ENCODE measurements around the gene UBAC2.

DNA sequence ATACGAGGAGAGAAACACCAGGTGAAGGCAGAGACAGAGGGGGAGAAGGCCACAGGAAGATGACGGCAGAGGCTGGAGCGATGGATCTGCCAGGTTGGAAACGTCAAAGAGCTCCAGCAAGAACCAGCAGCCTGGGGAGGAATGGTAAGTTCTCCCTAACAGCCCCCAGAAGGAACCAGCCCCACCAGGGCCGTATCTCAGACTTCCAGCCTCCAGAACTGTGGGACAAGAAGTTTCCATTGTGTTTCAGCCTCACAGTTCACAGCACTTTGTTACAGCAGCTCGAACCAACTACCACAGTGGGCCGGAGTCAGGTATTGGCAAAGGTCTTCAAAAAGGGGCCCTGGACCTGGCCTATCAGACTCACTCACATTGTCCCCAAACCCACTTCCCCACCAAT lies 195.8 kb downstream of the UBAC2 start:
- TF ChIP-seq POLR2AphosphoS5 (IDR thresholded peaks at IDR 0.05; ENCODE audit: low read depth, low read length), result no peak
- no peak for TF ChIP-seq POLR2A (IDR thresholded peaks at IDR 0.05; ENCODE audit: low read depth, low read length)
- TF ChIP-seq TAF1 (IDR thresholded peaks at IDR 0.05; ENCODE audit: low read depth, low read length), result no peak
- no peak for TF ChIP-seq SPI1 (IDR thresholded peaks at IDR 0.05; ENCODE audit: low read depth, low read length)
- no peak for TF ChIP-seq PAX5 (IDR thresholded peaks at IDR 0.05; ENCODE audit: insufficient read depth, low read length, severe bottlenecking)
